ENCODE data around the gene PLPP3. TPM values are rescaled to one million over a fixed set of nuclear protein-coding genes. Genes with fewer than 3 reads are reported as not detected.

The PLPP3 gene
- total RNA-seq, 1 experiment from 2014 or later = 3.8 TPM

DNA sequence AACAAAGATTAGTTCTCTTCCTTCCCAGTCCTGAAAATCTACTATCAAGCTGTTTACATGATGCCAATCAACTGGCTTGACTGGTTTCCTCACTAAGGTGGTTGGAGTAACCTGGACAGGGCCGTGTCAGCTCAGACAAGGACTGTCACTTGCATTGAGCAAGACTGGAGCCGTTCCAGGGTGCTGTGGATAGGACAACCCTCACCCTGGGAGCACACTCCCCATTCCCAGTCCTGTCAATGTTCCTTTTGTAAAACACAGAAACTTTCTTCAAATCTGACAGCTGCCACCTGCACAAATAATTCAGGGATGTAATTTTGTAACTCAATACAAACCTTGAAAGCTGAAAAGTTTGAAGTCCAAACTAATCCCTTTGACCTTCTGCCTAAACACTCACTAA, 31.4 kb downstream of the PLPP3 start:
- peak; percentile 71 for DNase-seq (ENCODE audit: low spot score)

DNA sequence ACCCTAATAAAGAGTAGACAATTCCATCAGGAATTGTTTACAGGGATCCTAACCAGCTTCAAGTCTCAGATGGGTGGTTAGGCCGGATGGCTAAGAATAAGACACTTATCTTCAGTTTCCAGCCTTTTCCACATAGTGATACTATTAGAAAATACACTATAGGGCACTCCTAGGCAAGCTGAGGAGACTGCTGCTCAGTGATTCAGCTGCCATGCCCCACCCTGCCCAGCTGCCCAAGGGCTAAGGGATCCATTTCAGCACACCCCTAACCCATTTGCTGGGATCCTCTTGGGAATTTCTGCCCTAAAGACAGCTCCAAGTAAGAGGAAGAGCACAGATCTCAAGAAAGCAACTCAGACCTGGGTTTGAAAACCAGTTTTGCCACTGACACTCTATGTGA, 31.9 kb downstream of the PLPP3 start:
- no peak for DNase-seq (ENCODE audit: low spot score)

DNA sequence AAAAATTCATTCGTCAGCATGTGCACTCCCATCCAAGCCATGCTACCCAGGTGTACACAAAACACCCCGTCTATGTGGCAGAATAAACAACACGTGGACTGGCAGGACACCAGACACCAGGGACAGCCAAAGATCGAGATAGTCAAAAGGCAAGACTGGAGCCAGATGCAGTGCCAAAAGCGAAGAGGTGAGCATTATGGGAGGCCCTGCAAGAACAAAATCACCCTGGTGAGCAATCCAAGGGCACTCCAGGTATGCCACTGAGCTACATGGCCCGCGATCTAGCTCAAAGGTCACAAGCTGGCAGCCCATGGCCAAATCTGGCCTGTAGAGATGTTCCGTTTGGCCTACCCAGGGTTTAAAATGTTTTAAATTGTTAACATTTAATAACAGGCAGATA, 33.7 kb downstream of the PLPP3 start:
- DNase-seq (ENCODE audit: low spot score) = no peak

DNA sequence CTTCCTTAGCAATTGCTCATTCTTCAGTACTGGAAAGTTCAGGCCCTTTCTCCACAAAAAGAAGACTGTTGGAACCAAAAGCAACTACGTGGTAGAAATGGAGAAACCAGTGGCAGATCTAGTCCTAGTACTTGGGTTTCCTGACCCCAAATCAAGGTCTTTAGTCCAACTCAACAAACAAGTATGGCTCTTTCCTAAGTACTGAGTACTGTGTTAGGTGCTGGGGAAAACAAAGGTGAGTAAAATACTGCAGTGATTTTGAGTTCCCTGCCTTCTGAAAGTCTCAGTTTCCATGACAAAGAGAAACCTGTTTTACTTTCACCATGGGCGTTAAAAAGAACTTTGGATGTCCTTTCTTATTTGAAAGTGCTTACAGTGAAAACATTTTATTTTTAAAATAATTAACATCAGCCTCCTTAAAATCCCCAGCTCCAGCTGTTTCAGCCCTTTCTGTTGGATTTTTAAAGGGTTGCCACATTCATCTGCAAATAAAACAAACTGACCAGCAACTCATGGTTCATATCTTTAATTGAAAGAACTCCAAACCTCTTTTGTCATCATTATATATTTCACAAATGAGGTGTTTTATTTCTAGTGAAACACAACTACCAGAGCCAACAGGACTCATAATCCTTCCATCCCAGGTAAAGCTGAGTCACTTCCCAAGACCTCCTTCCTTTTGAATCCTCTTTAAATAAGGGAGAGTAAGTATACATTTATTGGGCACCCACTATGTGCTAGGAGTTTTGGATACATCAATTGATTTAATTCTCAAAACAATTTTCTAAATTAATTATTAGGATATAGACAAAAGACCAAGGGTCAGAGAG, 35.4 kb downstream of the PLPP3 start:
- no peak for DNase-seq (ENCODE audit: low spot score)

DNA sequence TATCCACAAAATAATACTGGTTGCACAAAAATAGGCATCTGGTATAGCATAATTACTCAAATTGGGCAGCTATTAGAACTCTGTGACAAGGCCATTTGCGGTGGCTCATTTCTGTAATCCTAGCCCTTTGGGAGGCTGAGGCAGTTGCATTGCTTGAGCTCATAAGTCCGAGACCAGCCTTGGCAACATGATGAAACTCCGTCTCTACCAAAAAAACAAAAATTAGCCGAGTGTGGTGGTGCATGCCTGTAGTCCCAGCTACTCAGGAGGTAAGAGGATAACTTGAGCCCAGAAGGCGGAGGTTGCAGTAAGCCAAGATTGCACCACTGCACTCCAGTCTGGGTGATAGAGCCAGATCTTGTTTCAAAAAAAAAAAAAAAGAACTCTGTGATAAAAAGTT, 36.7 kb downstream of the PLPP3 start:
- DNase-seq (ENCODE audit: low spot score) = no peak

DNA sequence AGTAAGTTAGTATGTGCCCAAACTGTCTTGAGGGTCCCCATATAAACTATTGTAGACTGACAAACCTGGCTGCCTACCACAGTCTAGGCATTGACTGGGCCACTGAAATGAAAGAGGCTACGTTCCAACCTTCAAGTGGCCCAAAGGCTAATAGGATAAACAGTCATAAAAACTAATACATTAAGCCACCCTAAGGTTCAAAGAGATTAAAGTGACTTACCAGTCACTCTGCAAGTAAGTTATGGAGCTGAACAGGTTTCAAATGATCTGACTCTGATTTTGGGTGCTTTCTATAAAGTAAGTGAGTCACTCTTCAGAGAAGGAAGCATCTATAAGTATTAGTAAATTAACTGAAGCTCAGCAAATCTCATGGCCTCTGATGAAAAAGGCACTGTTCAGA, 38.0 kb downstream of the PLPP3 start:
- no peak for DNase-seq (ENCODE audit: low spot score)

DNA sequence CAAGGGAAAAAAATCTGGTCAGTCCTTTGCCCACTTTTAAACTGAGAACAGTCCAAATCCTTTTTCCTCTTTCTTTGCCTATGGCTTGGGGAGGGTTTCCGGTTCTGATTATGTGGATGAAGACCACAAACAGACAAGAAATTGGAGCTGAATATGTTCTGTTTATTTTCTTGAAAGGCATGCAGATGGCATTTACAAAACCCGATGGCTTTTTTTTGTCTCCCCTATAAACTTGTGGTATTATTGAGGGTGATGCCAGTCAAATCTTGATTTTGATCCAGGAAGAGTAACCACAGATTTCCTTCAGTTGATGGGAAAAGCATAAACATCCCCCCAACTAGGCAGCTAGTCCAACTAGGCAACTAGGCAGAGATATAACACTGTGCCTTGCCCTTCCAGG, 38.9 kb downstream of the PLPP3 start:
- DNase-seq (ENCODE audit: low spot score) = no peak

DNA sequence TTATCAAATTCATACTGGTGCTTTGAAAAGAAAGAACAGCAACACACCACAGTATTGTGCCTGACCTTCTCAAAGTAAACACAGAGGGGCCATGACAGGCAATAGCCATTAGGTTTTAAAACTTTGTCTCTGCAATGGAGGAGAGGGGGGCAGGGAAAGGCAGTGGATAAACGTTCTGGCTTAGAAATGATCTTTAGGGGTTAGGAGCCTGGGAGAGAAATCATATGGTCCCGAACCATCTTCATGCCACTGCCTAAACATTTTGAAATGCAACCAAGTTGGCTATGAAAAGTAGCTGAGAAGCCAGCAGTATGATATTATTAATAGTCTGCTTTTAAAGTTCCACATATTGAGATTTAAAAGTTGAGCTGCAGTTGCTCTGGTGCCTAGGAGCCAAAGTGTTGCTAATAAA, 39.8 kb downstream of the PLPP3 start:
- no peak for DNase-seq (ENCODE audit: low spot score)

DNA sequence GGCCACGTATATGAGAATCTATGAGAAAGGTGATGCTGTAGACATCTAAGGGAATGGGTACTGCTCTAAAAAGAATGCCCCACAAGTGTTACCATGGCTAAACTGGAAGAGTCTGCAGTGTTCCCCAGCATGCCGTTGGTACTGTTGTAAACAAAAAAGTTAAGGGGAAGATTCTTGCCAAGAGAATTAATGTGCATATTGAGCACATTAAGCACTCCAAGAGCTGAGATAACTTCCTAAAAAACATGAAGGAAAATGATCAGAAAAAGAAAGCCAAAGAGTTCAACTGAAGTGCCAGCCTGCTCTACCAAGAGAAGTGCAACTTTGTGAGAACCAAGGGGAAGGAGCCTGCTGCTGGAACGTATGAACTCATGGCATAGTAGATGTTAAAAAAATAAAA, 40.8 kb downstream of the PLPP3 start:
- DNase-seq (ENCODE audit: low spot score) = no peak

DNA sequence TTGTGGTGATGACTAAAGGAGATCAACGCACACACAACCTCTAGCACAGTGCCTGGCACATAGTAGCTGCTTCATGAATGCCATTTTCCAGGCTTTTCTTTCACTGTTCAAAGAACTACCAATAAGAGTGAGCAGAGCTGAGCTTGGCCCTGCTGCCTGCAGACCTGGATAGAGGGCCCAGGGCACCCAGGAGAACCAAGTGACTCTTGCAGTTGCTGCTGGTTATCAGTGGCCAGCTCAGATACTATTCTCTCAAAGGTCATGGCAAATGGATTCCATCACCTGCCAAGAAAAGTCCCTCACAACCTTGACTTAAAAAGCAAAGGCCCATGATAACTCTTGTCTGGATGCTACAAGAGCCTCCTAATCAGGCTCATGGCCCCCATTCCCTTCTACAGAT, 41.7 kb downstream of the PLPP3 start:
- DNase-seq (ENCODE audit: low spot score) = no peak

DNA sequence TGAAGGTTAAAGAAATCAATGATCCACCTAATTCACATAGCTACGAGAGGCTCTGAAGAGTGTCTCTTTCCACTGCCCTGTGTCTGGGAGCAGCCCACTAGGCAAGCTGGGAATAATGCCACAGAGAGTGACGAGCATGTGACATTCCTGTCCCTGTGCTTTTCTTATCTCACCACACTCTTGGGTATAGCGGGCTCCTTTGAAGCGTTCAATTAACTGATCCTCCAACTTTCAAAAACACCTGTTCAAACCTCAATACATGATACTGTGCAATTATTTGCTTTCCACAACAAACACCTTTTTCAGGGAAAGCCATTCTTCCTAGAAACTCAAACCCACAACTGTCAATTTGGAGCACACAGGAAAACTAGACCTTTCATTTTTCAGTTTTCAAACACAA, 43.4 kb downstream of the PLPP3 start:
- no peak for DNase-seq (ENCODE audit: low spot score)

DNA sequence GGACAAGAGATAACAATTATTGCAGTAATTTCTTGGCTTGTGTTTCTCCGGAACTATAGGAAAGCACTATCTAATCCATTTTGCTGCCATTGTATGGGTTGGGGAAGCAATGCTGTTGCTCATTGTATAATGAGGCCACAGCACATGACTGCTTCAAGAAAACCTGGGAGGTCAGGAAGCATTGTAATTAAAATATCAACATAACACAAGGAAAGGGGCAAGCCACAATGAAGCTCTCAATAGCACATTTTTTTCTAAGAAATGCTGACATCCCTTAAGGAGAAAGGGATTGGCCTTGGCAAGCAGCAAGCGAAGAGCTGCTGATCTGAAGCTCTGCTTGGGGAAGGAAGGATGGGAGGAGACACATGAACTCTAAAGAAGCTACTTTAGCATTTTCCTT, 44.0 kb downstream of the PLPP3 start:
- no peak for DNase-seq (ENCODE audit: low spot score)

DNA sequence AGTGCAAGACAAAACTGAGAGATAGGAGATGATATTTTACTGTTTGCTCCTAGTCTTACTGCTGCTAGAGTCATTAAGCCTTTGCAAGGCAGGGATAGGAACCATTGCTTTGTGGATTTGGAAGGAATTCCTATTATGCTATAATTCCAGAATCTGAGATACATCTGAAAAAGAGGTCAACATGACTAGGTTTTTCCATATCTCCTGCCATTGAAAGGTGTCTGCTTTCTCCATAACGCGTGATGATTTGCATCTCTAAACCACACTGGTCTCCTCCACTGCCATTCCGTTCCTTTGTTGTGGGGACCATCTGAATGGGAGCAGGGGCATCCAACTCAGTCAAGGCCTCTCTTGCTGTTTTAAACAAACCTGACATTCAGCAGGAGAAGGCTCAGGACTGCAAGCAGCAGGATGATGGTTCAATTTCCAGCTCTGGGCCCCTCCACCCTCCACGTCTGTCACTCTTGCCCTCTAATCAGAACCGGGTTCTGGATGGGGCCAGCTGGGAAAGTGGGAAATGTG, 45.2 kb downstream of the PLPP3 start:
- DNase-seq (ENCODE audit: low spot score) = no peak

DNA sequence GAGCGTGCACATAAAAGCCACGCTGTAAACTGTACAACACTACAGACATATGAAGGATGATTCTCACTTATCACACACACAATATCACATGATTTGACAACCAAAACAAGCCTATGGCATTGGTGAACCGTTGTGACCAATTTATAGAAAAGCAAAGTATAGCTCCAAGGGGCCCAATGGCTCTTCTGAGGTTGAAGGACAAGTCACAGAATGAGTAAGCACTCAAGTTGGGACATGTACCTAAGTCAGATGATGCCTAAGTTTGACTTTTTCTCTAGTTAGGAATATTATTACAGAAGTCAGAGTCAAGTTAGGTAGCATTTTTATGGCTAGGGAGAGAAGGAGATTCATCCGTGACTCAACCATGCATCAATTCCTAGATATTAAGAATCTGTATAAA, 45.7 kb downstream of the PLPP3 start:
- no peak for DNase-seq (ENCODE audit: low spot score)

DNA sequence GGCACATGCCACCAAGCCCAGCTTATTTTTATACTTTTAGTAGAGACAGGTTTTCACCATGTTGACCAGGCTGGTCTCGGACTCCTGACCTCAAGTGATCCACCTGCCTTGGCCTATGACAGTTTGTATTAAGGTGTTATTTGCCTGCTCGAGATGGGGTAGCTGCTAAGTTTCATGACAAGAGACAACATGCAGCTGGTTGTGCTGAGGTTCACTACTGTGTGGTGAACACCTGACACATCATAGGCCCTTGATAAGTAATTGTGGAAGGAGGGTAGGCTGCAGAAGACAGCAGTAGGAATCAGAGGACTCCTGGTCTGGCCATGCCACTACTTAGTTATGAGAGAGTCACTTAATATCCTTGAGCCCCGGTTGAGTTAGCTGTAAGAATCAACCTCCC, 46.2 kb downstream of the PLPP3 start:
- DNase-seq (ENCODE audit: low spot score) = no peak

DNA sequence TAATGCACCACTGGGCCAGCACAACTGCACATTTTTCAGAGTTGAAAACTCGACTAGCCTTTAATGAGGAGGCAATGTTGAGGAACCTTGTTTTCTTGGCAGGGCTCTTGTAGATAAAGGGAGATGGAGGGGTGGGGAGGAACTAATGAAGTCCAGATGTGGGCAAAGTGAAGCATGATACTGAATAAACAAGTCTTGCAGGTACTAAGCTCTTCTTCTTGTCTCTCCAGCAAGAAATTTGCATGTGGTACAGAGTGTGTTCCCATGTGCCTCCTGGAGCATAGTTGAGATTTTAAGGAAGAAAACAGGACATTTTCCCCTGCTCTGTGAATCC, 47.0 kb downstream of the PLPP3 start:
- DNase-seq (ENCODE audit: low spot score) = no peak

DNA sequence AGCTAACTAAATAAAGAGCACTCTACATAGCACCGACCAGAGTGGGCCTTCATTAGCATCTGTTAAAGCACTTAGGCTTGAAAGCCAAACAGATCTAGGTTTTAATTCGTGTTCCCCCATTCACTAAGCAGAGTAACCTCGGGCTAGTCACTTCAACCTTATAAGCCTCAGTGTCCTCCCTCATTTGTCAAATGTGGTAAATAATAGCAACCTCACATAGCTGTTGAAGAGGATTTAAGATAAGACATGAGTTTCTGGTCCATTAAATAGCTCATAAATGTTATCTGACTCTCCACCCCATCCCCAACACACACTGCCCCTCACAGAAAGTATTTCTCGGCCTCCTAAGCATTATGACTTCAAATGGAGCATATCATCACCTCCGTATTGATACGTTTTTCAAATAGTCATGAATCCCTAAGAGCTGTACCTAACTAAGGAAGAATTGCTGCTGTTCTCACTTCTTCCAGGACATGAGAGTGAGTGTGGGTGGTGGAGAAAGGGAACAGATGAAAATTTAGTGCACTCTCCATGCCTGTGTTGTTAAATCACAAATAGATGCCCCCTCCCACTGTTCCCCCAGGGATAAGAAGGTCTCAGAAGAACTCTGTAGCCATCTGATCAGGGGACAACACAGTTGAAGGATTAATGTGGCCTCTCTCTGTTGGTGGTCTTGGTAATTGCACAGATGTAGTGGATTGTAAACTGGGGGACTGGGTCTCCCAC, 47.6 kb downstream of the PLPP3 start:
- no peak for DNase-seq (ENCODE audit: low spot score)

DNA sequence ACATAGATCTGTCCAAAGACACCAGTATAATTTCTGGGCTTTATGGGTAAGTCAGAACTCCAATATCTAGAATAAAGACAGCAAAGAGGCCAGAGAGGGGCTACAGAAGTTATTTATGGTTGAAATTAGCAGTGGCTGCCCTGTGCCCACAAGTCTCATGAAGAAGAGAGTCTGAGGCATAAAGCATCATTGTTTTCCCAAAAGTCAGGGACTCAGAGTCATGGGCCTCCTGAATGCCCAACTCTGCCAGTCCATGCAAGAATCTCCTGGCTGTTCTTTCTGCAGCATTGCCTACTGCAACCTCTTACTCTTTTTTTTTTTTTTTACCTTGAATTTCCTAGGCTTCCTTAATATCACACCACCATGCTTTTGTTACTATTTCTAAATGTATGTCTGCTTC, 49.6 kb downstream of the PLPP3 start:
- DNase-seq (ENCODE audit: low spot score) = no peak

DNA sequence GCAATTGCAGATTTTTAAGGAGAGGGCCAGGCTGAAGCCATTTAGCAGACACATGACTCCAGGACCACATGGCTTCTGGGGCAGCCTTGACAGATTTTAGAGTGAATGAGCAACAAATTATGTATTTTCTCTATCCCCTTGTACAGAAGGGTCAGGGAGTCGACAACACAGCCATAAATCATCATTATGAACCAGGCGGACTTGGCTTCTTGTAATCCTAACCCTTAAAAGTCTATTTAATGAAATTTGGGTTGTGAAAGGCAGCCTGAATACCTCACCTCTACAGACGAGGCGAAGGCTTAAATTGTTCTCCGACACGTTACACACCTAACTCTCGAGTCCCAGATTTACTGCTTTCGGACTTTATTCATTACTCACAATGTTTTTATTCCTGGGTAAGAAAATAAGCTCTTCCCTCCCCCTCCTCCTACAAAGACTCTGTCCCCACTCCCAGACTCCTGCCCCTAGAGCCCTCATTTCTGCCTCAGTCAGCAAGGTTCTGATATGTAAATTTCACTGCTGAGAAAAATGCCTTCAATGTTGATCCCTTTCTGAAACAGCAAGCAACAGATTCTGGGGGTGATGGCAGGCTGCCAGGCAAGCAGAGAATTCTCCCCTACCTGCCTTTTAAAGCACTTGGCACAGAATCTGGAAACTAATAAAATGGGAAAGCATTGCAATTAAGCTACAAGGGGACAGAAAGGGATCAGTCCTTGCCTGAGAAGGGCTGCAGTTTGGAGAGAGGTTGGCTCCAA, 51.6 kb downstream of the PLPP3 start:
- DNase-seq (ENCODE audit: low spot score) = no peak

DNA sequence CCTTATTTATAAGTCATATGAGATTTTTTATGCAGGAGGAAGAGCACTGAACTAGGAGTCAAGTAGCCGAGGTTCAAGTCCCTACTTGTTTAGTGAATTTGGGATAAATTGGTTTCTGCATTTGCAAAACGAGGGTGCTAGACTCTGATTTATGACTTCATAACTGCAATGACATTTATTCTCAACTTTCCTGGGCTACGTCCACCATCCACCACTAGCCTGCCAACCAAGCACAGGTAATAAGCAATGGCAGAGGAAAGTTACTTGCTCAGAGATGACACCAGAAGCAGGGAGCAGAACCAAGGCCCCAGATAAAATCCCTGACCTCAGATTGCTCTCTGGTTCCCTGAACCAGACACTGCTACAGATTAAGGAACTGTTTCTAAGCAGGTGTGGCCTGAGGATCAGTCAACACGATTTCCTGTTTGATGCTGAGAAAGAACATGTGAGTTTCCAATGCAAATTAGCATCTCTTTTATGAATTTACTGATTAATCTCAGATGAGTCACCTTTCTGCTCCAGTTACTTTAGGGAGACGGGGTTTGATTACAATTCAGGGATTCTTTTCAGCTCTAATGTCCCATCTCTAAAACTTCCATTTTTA, 52.7 kb downstream of the PLPP3 start:
- peak; percentile 7 for DNase-seq (ENCODE audit: low spot score)

DNA sequence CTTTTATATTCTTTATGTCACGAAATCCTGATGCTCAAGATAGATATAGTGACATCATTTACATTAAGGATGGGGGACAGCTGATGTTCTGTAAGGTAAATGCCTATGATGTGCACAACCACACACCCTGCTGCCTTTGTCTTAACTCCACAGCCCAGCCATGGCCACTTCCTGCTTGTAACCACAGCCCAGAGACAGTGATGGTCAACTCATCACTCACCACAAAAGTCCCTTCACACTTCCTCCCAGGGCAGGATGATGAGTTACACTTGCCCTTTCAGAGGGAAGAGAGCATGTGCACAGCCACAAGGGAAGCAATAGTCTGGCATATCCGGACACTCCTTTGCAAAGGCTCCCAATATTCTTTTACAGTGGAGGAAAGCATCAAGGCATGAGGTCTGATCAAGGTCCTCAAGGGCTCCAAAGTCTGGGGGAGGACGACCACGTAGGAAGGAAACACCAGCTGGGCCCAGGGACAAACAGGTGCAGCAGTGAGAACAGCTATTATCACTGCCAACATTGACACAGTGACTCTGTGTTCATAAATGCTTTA, 53.8 kb downstream of the PLPP3 start:
- DNase-seq (ENCODE audit: low spot score) = no peak

DNA sequence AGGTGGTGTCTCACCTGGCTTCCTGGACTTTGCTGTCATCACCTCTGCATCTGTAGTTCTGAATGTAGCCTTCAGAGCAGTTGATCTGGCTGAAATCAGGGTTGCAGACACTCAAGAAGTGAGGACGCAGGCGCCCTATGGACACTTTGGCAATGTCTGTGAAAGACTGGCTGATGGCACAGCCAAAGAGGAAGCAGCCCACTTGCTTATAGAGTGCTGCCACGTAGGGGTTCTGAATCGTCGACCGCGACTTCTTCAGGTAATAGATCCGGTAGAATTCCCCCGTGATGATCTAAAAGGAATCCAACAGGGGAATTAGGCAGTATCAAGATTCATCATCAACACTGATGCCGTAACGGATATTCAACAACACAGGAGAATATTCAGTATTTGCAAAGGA, 55.1 kb downstream of the PLPP3 start:
- DNase-seq (ENCODE audit: low spot score) = no peak

Measured in HT-29 (cell line).